GM13976 (cell line): ENCODE data around the gene NOL4.

Experiments
- DNase-seq: peaks from one replicate; pipeline ENCODE4 v3.0.0; 2012; ENCODE audit warnings: low spot score
- in situ Hi-C: fragments of 300-500 bp; cut with MboI; formaldehyde crosslinking; loops from one replicate; pipeline ENCODE4 v1.12.0; 2022; ENCODE audit warnings: low sequenced_read_pairs, mixed read lengths, inconsistent platforms; ENCODE audit not compliant: unreplicated experiment
- TF ChIP-seq, protein P1 (sequence below): IDR thresholded peaks from 2 replicates; pipeline ENCODE4 v1.5.1; 2012; ENCODE audit warnings: borderline replicate concordance, mild to moderate bottlenecking; ENCODE audit not compliant: insufficient read depth; ENCODE audit errors: extremely low read depth, missing control alignments, control extremely low read depth

The NOL4 gene

GRCh38 chr18:34196256-34196655 is 28.5 kb downstream of the NOL4 start:
- no peak for DNase-seq
- TF ChIP-seq, protein P1, sequence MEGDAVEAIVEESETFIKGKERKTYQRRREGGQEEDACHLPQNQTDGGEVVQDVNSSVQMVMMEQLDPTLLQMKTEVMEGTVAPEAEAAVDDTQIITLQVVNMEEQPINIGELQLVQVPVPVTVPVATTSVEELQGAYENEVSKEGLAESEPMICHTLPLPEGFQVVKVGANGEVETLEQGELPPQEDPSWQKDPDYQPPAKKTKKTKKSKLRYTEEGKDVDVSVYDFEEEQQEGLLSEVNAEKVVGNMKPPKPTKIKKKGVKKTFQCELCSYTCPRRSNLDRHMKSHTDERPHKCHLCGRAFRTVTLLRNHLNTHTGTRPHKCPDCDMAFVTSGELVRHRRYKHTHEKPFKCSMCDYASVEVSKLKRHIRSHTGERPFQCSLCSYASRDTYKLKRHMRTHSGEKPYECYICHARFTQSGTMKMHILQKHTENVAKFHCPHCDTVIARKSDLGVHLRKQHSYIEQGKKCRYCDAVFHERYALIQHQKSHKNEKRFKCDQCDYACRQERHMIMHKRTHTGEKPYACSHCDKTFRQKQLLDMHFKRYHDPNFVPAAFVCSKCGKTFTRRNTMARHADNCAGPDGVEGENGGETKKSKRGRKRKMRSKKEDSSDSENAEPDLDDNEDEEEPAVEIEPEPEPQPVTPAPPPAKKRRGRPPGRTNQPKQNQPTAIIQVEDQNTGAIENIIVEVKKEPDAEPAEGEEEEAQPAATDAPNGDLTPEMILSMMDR = no peak
- in situ Hi-C loops = no loop called here

DNA sequence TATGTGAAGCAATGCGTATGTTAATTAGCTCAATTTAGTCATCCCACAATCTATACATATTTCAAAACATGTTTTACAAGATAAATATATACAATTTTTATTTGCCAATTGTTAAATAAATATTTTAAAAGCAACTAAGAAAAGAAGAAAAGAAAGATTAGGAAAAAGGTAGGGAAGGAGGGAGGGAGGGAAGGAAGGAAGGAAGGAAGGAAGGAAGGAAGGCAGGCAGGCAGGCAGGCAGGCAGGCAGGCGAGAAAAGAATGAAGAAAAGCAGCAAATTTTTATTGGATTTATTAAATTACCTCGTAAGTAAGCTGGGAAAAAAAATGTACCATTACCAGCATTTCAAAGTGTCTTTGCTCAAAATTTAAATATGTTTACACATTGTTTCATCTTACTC is 30.5 kb downstream of the NOL4 start:
- no peak for DNase-seq
- in situ Hi-C loops = no loop called here
- TF ChIP-seq, protein P1 = no peak

GRCh38 chr18:34189656-34190435 is 34.9 kb downstream of the NOL4 start:
- in situ Hi-C loops = no loop called here
- TF ChIP-seq, protein P1 = no peak

More at GRCh38 chr18:34189656-34190435, 34.9 kb downstream of the NOL4 start:
- no peak for DNase-seq
